NCI-H1092 treated with DMSO at 0.1 percent for 48 hours (cell line): ENCODE data around the gene PCDHA1.

Experiments used
- DNase-seq: peaks from one replicate; lab custom pipeline; 2025; lab: John Stamatoyannopoulos, UW

PCDHA1 gene

DNA sequence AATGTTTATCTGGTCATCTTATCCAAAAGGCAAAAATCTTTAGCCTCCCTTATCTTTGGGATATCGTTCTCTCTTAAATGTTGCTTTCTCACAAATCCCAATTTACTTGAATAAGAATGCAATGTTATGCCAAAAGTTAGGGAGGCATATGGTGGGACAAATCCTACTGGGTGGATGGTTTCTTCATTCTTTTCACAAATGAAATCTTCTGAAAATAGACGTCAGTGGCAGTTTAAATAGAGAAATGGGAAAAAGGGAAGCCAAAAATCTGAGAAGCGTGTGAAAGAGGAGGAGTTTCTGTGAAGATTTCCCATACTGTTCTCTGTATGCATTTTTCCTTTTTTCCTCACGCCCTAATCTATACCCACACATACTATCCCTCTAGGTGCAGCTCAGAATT, 137.7 kb downstream of the PCDHA1 start:
- no peak for DNase-seq

DNA sequence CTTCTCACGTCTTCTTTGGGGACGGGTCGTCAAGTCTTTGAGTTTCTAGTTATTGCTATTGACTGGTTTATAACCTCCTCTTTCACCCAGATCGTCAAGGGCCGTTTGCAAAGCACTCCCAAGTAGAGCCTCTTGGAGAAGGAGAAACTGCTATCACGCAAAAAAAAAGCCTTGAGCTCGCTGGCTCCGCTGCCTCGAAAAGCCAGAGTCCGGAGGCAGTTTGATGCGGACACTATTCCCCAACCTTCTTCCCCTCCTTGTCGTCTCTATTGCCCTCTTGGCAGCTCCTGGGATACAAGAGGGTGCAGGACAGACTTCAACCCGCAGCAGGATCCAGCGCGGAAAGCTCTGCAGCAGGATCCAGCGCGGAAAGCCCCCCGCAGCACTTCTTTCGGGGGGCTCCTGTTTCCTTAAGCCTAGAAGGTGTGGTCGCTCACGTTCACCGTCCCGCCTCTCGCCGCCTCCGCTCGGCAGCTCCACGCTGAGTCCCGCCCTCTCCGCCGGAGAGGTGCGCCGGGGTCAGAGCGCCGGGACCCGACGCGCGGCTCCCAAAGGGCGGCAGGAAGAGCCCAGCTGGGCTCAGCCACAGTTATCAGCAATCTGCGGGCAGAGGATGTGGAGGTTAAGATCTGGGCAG, 140.0 kb downstream of the PCDHA1 start, which contains the start of gene PCDHAC1:
TSS of gene PCDHAC1 (plus strand) at position 494 of the 637 bp plus-strand sequence. CDS start 594 bp downstream, outside the sequence.
- DNase-seq = no peak

DNA sequence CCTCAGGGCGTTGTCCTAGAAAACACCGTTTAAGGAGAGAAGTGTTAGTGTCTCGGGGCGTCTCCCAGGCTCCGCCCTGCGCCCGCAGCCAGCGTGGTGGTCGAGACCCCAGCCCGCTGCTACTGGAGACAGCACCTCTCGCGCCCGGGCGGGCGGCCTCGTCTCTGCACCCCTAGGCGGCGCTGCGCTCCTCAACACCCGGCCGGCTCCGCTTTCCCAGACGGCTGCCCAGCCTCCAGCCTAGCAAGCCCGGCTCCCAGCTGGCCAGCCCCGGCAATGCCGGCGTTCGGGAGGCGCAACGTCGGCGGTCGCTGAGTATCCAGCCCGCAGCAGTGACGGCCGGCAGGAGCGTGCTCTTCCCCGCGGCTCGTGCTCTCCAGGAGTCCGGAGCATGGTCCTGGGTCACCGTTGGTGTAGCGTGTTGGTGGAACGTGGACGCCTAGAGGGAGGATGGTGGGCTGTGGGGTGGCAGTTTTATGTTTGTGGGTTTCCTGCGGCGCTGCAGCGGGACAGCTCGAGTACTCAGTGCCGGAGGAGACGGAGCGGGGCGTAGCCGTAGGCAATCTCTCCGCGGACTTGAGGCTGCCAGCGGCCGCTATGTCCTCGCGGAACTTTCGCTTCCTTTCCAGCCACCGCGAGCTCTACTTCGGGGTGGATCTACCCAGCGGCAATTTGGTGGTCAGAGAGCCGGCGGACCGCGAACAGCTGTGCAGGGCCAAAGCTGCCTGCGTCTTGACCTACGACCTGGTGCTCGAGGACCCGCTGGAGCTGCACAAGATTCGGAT, 140.7 kb downstream of the PCDHA1 start:
- peak; percentile 72 for DNase-seq

DNA sequence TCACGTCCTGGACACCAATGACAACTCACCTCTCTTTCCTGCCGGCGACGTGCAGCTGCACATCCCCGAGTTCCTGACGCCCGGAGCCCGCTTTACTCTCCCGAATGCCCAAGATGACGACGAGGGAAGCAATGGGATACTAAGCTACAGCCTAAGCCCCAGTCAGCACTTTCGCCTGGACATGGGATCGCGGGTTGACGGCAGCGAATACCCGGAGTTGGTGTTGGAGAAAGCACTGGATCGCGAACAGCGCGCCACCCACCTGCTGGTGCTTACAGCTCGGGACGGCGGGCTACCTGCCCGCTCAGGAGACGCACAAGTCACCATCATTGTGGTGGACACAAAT, 141.3 kb downstream of the PCDHA1 start:
- DNase-seq = no peak

DNA sequence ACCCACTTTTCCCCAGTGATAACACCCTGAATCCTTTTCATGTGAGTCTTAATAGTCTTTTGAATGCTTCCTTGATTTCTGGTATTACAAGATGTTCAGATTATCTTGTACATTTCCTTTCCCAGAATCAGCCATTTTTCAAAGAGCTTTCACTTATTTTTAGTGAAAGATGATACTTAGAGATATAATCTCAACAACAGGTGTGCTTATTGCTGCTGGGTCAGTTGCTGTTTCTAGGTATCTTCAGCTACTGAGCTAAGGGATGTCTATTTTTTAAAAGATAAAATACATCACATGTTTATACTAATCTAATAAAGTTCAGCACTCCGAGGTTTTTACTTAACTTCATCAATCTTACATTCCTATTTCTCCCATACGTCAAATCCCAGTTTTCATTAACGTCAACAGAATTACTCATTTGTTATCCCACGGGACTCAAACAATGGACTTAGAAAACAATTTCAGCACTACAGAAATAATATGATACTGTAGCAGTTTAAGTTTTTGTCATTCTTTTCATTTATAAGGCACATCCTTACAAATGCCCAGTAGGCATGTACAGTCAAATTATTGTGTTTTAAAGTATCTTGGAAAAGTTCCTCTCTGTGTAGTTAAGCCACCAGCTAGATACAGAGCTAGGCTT, 149.1 kb downstream of the PCDHA1 start:
- no peak for DNase-seq

DNA sequence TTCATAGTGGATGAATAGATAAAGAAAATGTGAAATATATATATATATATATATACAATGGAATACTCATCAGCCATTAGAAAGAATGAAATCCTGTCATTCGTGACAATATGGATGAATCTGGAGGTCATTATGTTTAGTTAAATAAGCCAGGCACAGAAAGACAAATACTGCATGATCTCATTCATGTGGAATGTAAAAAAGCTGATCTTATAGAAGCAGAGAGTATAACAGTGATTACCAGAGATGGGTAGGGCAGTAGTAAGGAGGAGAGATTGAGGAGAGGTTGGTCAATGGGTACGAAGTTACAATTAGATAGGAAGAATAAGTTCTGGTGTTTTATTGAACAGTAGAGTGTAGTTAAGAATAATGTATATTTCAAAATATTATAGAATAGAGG, 160.6 kb downstream of the PCDHA1 start:
- no peak for DNase-seq

DNA sequence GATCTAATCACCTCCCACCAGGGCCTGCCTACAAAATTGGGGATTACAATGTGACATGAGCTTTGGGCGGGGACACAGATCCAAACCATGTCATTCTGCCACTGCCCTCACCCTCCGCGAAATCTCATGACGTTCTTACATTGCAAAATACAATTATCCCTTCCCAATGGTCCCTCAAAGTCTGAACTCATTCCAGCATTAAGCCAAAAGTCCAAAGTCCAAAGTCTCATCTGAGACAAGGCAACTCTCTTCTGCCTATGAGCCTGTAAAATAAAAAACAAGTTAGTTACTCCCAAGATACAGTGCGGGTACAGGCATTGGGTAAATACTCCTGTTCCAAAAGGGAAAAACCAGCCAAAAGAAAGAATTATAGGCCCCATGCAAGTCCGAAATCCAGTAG, 165.7 kb downstream of the PCDHA1 start:
- no peak for DNase-seq

DNA sequence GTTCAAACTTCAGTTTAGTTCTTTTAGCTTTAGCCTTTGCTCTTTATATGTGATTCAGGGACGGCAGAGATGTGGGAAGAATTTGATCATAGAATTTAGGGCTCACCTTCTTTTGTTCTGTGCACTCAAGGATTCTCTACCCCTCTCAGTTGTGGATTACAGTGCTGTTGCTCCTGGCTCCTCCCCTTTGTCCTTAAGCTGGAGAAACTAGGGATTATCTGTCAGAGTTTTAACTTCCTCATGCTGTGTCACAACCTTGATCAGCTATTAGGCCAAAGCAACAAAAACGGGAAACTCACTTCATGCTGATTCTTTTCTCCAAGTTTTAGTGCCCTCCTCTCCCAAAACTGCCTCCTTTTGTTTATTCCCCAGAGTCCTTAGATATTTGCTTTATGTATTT, 167.3 kb downstream of the PCDHA1 start:
- no peak for DNase-seq

DNA sequence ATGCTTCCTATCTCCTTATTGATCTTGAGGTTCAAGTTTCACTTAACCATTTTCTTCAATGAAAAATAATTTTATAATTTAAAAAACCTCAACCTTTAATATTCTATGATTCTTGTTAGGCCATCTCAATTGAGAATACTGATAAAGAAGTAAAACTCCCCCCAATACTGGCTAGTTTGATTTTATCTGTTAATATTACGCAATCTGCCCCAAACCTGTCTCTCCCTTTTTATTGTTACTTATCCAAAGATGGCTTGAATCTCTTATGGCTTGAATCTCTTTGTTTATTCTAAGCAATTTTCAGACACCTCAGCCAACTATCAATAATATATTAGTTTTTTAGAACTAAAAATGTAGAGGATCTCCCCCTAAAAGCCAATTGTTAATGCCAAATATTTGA, 176.2 kb downstream of the PCDHA1 start:
- no peak for DNase-seq

DNA sequence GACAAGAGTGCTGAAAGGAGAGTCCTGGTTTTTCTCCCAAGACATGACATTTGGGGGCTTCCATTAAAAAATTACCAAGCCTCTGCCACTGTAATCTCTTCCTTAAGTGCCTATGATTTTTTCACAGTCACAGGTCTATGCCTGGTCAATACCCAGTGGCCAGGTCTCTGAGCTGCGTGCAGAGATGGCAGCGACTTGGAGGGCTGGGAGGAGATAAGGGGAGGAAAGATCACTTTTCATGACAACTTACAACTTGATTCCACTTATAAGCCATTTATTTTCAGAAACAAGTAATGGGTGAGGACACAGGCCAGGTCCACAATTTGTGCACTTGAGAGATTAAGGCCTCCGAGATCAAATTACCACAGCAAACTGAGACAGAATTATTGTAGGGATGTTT, 178.4 kb downstream of the PCDHA1 start:
- no peak for DNase-seq

DNA sequence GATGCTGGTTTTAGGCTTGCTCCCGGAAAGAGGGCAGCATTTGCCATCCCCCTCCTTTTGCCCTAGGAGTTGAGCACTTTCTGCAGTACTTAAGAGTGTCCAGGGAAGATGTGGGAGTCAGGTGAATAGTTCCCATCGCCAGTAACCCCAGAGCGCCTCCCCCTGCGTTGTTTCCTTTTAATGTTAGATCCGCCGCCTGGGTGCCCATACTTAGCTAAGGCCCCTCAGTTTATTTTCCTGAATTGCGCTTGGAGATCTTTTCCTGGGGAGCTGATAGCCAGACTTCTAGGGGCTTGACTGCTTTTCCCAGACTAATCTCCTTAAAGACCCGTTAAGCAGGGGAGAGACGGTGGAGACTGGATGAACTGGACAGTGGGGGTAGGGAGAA, 180.0 kb downstream of the PCDHA1 start:
- DNase-seq = peak; percentile 33

DNA sequence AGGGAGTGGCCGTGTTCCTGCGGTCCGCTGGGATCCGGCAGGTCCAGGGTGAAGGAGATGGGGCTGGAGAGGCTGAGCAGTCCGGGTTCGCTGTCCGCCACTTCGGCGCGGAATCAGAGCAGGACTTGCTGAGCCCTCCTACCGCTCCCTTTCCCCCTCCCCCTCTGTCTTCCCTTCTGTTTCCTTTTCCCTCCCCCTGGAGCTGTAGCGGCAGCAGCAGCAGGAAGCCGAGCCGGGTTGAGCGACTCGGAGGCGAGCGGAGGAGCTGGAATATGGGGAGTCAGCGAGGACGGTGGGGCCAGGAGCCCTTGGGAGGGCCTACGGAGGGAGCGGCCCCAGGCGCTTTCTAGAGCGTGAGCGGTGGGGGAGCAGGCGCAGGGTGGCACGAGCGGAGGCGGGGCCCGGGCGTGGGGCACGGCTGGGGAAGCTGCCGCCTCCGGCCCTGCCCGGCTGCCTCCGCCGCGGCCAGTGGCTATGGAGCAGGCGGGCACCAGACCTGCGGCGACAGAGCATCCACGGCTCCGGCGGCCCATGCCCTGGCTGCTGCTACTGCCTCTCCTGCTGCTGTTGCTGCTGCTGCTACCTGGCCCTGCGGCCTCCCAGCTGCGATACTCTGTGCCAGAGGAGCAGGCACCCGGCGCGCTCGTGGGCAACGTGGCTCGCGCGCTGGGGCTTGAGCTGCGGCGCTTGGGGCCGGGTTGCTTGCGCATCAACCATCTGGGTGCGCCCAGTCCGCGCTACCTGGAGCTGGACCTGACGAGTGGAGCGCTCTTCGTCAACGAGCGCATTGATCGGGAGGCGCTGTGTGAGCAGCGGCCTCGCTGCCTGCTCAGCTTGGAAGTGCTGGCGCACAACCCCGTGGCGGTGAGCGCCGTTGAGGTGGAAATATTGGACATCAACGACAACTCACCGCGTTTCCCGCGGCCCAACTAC, 180.6 kb downstream of the PCDHA1 start, which contains the start of gene PCDHAC2:
TSS of gene PCDHAC2 (plus strand) at position 184 of the 933 bp plus-strand sequence. CDS start at position 475, 291 bp downstream.
- peak; percentile 44 for DNase-seq

DNA sequence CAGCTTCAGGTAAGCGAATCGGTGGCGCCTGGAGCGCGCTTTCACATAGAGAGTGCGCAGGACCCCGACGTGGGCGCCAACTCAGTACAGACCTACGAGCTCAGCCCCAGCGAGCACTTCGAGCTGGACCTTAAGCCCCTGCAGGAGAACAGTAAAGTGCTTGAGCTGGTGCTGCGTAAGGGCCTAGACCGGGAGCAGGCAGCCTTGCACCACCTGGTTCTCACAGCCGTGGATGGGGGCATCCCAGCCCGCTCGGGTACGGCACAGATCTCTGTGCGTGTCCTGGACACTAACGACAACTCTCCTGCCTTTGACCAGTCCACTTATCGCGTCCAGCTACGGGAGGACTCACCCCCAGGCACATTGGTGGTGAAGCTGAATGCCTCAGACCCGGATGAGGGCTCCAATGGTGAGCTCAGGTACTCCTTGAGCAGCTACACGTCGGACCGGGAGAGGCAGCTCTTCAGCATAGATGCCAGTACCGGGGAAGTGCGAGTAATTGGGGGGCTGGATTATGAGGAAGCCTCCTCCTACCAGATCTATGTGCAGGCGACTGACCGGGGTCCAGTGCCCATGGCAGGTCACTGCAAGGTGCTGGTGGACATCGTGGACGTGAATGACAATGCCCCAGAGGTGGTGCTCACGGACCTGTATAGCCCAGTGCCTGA, 181.4 kb downstream of the PCDHA1 start:
- no peak for DNase-seq

DNA sequence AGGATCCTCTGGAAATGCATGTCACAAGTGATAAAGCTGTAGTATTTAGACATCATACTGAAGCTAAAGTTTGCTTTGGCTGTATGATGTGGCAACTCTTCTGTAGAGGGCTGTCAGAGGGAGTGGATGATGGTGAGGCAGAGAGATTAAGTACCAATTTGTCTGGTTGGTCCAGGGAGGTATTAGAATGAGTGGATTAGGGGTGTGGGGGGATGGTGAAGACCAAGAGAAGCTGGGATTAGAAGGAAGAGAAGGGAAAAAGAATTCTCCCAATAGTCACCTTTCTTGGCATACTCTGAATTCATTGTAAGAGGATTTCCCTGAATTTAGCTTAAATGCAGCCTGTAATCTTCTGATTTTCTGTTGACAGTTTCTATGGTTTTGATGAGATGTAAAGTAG, 183.9 kb downstream of the PCDHA1 start:
- no peak for DNase-seq

DNA sequence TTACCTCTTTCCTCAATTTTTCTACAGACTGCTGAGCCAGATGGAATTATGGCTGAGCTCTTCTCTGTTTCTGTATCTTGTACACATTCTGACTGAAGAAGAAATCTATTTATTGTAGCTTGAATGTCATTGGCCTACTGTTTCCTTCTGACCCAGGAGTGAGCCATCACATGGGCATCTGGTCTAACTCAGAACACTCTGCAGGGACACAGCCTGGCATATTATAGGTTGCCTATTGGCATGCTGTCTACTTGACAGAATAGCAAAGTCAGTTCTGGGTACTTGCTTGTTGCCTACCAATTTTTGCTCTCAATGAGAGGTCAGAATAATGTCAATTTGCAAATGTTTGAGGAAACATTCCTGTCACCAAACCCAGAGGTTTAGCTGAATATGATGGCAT, 187.6 kb downstream of the PCDHA1 start:
- no peak for DNase-seq

DNA sequence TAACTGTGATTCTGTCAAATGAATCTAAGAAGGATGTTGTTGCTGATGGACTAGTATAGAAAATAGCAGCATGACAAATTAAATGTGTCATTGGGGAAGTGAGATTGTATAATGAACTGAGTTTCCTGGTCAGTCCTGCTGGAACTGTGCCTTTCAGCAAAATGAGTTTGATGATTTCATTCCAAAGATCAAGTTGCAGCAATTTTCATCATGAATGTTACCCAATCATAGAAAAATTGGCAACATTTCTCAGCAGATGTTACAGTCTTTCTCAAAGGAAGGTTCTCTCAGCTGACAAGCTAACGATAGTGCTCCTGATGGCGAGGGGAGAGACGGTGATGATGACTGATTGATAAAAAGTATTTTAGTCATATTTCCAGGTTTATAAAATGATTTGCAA, 191.1 kb downstream of the PCDHA1 start:
- DNase-seq = no peak

DNA sequence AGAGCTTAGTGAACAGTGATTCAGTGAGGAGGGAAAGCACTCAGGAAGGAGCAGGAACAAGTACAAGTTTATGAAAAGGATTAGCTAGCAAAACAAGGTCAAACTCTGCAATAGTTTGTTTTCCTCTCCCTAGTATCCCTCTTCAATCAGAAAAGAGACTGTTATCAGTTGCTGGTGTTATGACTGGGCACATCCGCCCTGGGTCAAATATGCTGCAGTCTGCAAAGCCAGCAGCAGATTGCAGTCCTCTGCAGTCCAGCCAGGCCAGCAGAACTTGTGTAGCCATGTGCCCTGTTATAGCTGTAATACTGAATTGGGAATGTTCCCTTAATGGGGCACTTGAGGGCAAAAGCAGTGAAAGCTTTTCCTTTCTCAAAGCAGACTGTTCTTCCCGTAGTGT, 192.3 kb downstream of the PCDHA1 start:
- DNase-seq = no peak

DNA sequence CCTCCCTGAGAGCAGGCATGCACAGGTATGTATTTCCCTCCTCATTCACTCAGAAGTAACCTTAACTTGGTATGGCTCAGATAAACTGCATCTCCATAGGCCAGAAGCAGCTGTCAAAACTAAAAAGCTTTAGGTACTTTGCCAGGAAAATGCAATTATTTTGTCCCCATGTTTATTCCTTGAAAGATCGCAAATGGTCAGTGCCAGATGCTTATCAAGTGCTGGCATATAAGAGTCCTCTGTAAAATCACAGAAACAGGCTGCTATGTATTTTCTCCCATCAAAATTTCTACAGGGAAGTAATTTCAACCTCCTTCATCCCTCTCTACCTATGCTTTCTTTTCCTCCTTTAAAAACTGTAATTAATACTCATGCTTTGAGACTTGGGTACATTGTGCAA, 193.0 kb downstream of the PCDHA1 start:
- no peak for DNase-seq

DNA sequence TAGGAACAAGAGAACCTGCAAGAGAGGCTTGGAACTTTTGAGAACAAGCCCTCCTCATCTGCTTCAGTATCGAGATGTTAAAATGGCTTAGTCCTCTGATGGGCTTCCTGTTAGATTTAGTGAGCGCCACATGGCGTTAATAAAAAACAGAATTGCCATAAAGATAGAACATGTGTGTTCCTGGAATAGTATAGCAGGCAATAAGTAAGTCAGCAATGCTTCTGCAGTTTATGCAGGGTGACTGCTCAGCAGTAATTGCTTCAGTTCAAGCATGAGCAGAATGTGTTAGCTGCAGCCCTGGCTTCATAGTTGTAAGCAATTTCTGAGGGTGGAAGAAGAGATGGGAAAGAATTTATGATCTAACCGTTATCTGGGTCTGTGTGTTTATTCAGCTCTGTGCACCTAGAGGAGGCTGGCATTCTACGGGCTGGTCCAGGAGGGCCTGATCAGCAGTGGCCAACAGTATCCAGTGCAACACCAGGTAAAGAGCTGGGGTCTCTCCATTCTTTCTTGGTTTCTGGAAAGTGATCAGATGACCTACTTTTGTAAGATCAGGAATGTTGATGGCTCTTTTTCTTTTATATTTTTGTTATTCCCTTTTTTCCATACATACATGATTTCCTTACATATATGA, 196.3 kb downstream of the PCDHA1 start:
- no peak for DNase-seq

DNA sequence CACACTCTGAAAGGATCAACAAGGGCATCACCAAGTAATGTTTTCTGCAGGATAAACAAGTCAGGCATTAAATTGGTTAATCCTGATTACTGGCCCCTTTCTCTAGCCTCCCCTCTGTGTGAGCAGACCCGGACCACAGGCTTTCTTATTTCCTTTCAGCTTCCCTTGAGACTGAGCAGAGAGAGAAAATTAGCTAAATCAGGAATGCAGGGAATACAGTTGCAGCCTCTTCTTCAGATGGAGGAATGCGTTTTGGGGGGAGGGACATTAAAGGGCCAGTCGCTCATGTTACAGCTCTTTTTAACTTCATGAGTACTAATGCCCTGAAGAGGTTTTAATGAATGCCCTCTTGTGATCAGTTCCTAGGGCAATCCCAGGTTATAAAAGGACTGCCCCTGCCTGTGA, 200.2 kb downstream of the PCDHA1 start:
- DNase-seq = no peak

DNA sequence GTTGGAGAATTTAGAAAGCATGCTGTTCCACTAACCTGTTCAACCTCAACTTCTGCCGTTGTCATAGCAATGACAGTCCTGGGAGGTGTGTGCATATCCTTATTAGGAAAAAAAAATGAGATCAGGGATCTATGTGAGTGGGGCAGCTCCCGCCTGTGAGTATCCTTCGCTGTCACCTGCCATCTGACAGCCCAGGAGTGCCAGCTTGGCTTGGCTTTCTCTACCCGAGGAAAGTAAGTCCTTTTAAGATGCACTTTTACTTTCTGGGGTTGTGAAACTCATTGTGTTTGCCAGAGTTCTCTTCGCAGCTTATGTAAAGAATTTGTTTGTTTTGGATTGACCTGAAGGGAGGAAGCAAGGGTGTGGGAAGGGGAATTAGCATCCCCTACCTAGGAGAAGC, 202.2 kb downstream of the PCDHA1 start:
- no peak for DNase-seq
